ENCODE results near the gene PPM1J. TPM values are rescaled to one million over a fixed set of nuclear protein-coding genes. Genes with fewer than 3 reads are reported as not detected.
A peak's percentile ranks its signal among the peaks of the same experiment; 100 is the strongest.

PPM1J gene
- total RNA-seq, 1 donor from 2014 or later = 5.2 TPM

- H3K9me3 ChIP-seq (ENCODE audit: insufficient read depth, low read depth, low read length) = no peaks in the 10 kb centered on the region
Observed at GRCh38 chr1:112694363-112694929, 20.7 kb downstream of the PPM1J start.

GRCh38 chr1:112693821-112694220, 21.3 kb downstream of the PPM1J start:
- no peaks in the 10 kb centered on the region for H3K79me2 ChIP-seq (ENCODE audit: insufficient read depth, low read length)
- Mint-ChIP-seq H3K36me3 (ENCODE audit: low read depth, unreplicated experiment) (peaks cover 32% of the 10 kb centered on the region), H3K4me3 (ENCODE audit: unreplicated experiment) (no peak overlapping the region), H3K9me3 (ENCODE audit: unreplicated experiment) (peaks cover 4% of the 10 kb centered on the region), H3K27me3 (ENCODE audit: low read depth, unreplicated experiment) (no peaks in the 10 kb centered on the region), H3K4me1 (ENCODE audit: low read depth, unreplicated experiment) (peaks cover 4% of the 10 kb centered on the region), H3K27ac (ENCODE audit: unreplicated experiment) (no peak overlapping the region)
- no peak overlapping the region for H3K27ac ChIP-seq (ENCODE audit: low read depth, low read length)
- H3K4me2 ChIP-seq (ENCODE audit: low read length) = no peak overlapping the region
- H4K20me1 ChIP-seq (ENCODE audit: insufficient read depth, low read length) = peaks cover 3% of the 10 kb centered on the region
- no peaks in the 10 kb centered on the region for H3K4me1 ChIP-seq (ENCODE audit: insufficient read depth, low read length)
- H3K9ac ChIP-seq (ENCODE audit: low read length) = no peak overlapping the region
- H3K9me3 ChIP-seq (ENCODE audit: insufficient read depth, low read depth, low read length) = no peaks in the 10 kb centered on the region
- no peak overlapping the region for H3K4me3 ChIP-seq (ENCODE audit: insufficient read depth, low read depth, low read length)
- TF ChIP-seq, protein P1, sequence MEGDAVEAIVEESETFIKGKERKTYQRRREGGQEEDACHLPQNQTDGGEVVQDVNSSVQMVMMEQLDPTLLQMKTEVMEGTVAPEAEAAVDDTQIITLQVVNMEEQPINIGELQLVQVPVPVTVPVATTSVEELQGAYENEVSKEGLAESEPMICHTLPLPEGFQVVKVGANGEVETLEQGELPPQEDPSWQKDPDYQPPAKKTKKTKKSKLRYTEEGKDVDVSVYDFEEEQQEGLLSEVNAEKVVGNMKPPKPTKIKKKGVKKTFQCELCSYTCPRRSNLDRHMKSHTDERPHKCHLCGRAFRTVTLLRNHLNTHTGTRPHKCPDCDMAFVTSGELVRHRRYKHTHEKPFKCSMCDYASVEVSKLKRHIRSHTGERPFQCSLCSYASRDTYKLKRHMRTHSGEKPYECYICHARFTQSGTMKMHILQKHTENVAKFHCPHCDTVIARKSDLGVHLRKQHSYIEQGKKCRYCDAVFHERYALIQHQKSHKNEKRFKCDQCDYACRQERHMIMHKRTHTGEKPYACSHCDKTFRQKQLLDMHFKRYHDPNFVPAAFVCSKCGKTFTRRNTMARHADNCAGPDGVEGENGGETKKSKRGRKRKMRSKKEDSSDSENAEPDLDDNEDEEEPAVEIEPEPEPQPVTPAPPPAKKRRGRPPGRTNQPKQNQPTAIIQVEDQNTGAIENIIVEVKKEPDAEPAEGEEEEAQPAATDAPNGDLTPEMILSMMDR (IDR thresholded peaks at IDR 0.05; ENCODE audit: insufficient read depth, low read depth, low read length) = no peak
- TF ChIP-seq EZH2 (IDR thresholded peaks at IDR 0.05; ENCODE audit: insufficient read depth, low read length) = no peak
- no peaks in the 10 kb centered on the region for H3K27me3 ChIP-seq (ENCODE audit: insufficient read depth, low read length)
- H2AFZ ChIP-seq (ENCODE audit: low read depth, low read length) = no peak overlapping the region
- H3K36me3 ChIP-seq (ENCODE audit: insufficient read depth, low read length) = peaks cover 25% of the 10 kb centered on the region
- no peak for FAIRE-seq
- DNase-seq (ENCODE audit: low read depth) = no peak

More at GRCh38 chr1:112694363-112694929, 20.7 kb downstream of the PPM1J start:
- DNase-seq (ENCODE audit: low read depth) (no peak), FAIRE-seq (no peak)
- Histone ChIP-seq H3K4me2 (ENCODE audit: low read length) (no peak overlapping the region), H4K20me1 (ENCODE audit: insufficient read depth, low read length) (no peaks in the 10 kb centered on the region), H3K4me3 (ENCODE audit: insufficient read depth, low read depth, low read length) (no peak overlapping the region), H3K4me1 (ENCODE audit: insufficient read depth, low read length) (peaks cover under 1% of the 10 kb centered on the region), H2AFZ (ENCODE audit: low read depth, low read length) (no peak overlapping the region), H3K27ac (ENCODE audit: low read depth, low read length) (no peak overlapping the region), H3K36me3 (ENCODE audit: insufficient read depth, low read length) (peaks cover 27% of the 10 kb centered on the region), H3K9ac (ENCODE audit: low read length) (no peak overlapping the region), H3K27me3 (ENCODE audit: insufficient read depth, low read length) (no peaks in the 10 kb centered on the region), H3K79me2 (ENCODE audit: insufficient read depth, low read length) (no peaks in the 10 kb centered on the region)
- TF ChIP-seq, protein P1 (IDR thresholded peaks at IDR 0.05; ENCODE audit: insufficient read depth, low read depth, low read length) = no peak
- Mint-ChIP-seq H3K36me3 (ENCODE audit: low read depth, unreplicated experiment) (peaks cover 32% of the 10 kb centered on the region), H3K4me1 (ENCODE audit: low read depth, unreplicated experiment) (peaks cover 10% of the 10 kb centered on the region), H3K27me3 (ENCODE audit: low read depth, unreplicated experiment) (no peaks in the 10 kb centered on the region), H3K27ac (ENCODE audit: unreplicated experiment) (peak overlapping the region; percentile 18), H3K4me3 (ENCODE audit: unreplicated experiment) (no peak overlapping the region), H3K9me3 (ENCODE audit: unreplicated experiment) (peaks cover 4% of the 10 kb centered on the region)

- Histone ChIP-seq H3K4me1 (ENCODE audit: insufficient read depth, low read length) (no peaks in the 10 kb centered on the region), H3K36me3 (ENCODE audit: insufficient read depth, low read length) (peaks cover 25% of the 10 kb centered on the region), H2AFZ (ENCODE audit: low read depth, low read length) (no peak overlapping the region), H3K79me2 (ENCODE audit: insufficient read depth, low read length) (peaks cover 2% of the 10 kb centered on the region), H3K4me3 (ENCODE audit: insufficient read depth, low read depth, low read length) (no peak overlapping the region), H4K20me1 (ENCODE audit: insufficient read depth, low read length) (peaks cover 14% of the 10 kb centered on the region), H3K27me3 (ENCODE audit: insufficient read depth, low read length) (no peaks in the 10 kb centered on the region), H3K9me3 (ENCODE audit: insufficient read depth, low read depth, low read length) (no peaks in the 10 kb centered on the region), H3K9ac (ENCODE audit: low read length) (no peak overlapping the region), H3K27ac (ENCODE audit: low read depth, low read length) (no peak overlapping the region), H3K4me2 (ENCODE audit: low read length) (no peak overlapping the region)
- Mint-ChIP-seq H3K36me3 (ENCODE audit: low read depth, unreplicated experiment) (peaks cover 33% of the 10 kb centered on the region), H3K27ac (ENCODE audit: unreplicated experiment) (no peak overlapping the region), H3K4me1 (ENCODE audit: low read depth, unreplicated experiment) (peaks cover 7% of the 10 kb centered on the region), H3K9me3 (ENCODE audit: unreplicated experiment) (peaks cover 4% of the 10 kb centered on the region), H3K4me3 (ENCODE audit: unreplicated experiment) (no peak overlapping the region), H3K27me3 (ENCODE audit: low read depth, unreplicated experiment) (no peaks in the 10 kb centered on the region)
- FAIRE-seq (no peak), DNase-seq (ENCODE audit: low read depth) (no peak)
- TF ChIP-seq, protein P1 (IDR thresholded peaks at IDR 0.05; ENCODE audit: insufficient read depth, low read depth, low read length) = no peak
- no peak for TF ChIP-seq EZH2 (IDR thresholded peaks at IDR 0.05; ENCODE audit: insufficient read depth, low read length)
Observed at GRCh38 chr1:112692681-112693080, 22.5 kb downstream of the PPM1J start.
